HG03432 (cell line): ENCODE data around the gene GRM7.

ENCODE experiments used
- ATAC-seq: cut with Tn5 transposase; IDR thresholded peaks from one replicate; pipeline ENCODE4 v1.9.1; 2021; ENCODE audit warnings: mild to moderate bottlenecking, moderate library complexity; ENCODE audit not compliant: unreplicated experiment

GRM7 gene

GRCh38 chr3:6965881-6966280, 105.0 kb downstream of the GRM7 start:
- no peak for ATAC-seq

- ATAC-seq = no peak
These were observed 111.0 kb downstream of the GRM7 start for GRCh38 chr3:6971933-6972332.

GRCh38 chr3:6985848-6986247, 124.9 kb downstream of the GRM7 start:
- ATAC-seq = no peak

- no peak for ATAC-seq
These were observed 128.8 kb downstream of the GRM7 start for GRCh38 chr3:6989608-6990291.

- no peak for ATAC-seq
These were observed 133.3 kb downstream of the GRM7 start for GRCh38 chr3:6994081-6994668.

- ATAC-seq = no peak
These were observed 139.6 kb downstream of the GRM7 start for GRCh38 chr3:7000501-7000900.

GRCh38 chr3:7001370-7001769, 140.5 kb downstream of the GRM7 start:
- ATAC-seq = no peak

GRCh38 chr3:7015683-7016440, 154.9 kb downstream of the GRM7 start:
- ATAC-seq = no peak

- no peak for ATAC-seq
These were observed 164.8 kb downstream of the GRM7 start for GRCh38 chr3:7025581-7026300.

GRCh38 chr3:7029562-7029961, 168.6 kb downstream of the GRM7 start:
- no peak for ATAC-seq

- no peak for ATAC-seq
These were observed 177.5 kb downstream of the GRM7 start for GRCh38 chr3:7038394-7038793.

- ATAC-seq = no peak
These were observed 201.8 kb downstream of the GRM7 start for GRCh38 chr3:7062714-7063113.

GRCh38 chr3:7070461-7070860, 209.5 kb downstream of the GRM7 start:
- ATAC-seq = no peak

GRCh38 chr3:7074217-7074616, 213.3 kb downstream of the GRM7 start:
- no peak for ATAC-seq

- no peak for ATAC-seq
These were observed 214.2 kb downstream of the GRM7 start for GRCh38 chr3:7075117-7075516.

- no peak for ATAC-seq
These were observed 215.0 kb downstream of the GRM7 start for GRCh38 chr3:7075901-7076300.

GRCh38 chr3:7082244-7082643, 221.3 kb downstream of the GRM7 start:
- no peak for ATAC-seq

- ATAC-seq = no peak
These were observed 225.5 kb downstream of the GRM7 start for GRCh38 chr3:7086417-7086816.

- ATAC-seq = no peak
These were observed 234.2 kb downstream of the GRM7 start for GRCh38 chr3:7095116-7095515.

GRCh38 chr3:7100136-7100535, 239.2 kb downstream of the GRM7 start:
- ATAC-seq = no peak

GRCh38 chr3:7106635-7107034, 245.7 kb downstream of the GRM7 start:
- no peak for ATAC-seq
